Hematopoietic multipotent progenitor cell treated with erythropoietin and hydrocortisone succinate and interleukin-3 and kit ligand, for 6 days (in vitro differentiated cells): ENCODE results near the gene RASGRP1.

Experiments
- DNase-seq: peaks from one replicate; pipeline ENCODE4 v3.0.0-alpha.2; 2015

The RASGRP1 gene

GRCh38 chr15:38453971-38454695 lies 110.5 kb downstream of the RASGRP1 start, which contains the start of gene FAM98B:
FAM98B (plus strand) TSS chr15:38454127; CDS start chr15:38454162, 35 bp downstream.
- DNase-seq, result peak; percentile 89

- DNase-seq, result no peak
Observed at GRCh38 chr15:38441130-38441519, 123.5 kb downstream of the RASGRP1 start.

- peak; percentile 71 for DNase-seq
Observed at GRCh38 chr15:38440353-38441129, 124.1 kb downstream of the RASGRP1 start.
